IPS-18a (cell line): ENCODE measurements around the gene GHRL.

ENCODE experiments used
- H3K27ac ChIP-seq: one replicate; pipeline ENCODE4 v1.5.1; 2013; ENCODE audit warnings: low read length
- H3K27me3 ChIP-seq: one replicate; pipeline ENCODE4 v1.6.1; 2013; ENCODE audit warnings: mild to moderate bottlenecking, low read length; ENCODE audit not compliant: control insufficient read depth, insufficient read depth
- H3K36me3 ChIP-seq: one replicate; pipeline ENCODE4 v1.6.1; 2013; ENCODE audit warnings: low read depth, low read length; ENCODE audit not compliant: control insufficient read depth
- H3K4me1 ChIP-seq: one replicate; pipeline ENCODE4 v1.6.1; 2013; ENCODE audit warnings: low read depth, low read length; ENCODE audit not compliant: control insufficient read depth
- H3K4me3 ChIP-seq: one replicate; pipeline ENCODE4 v1.5.1; 2013; ENCODE audit warnings: low read length
- H3K9ac ChIP-seq: one replicate; pipeline ENCODE4 v1.6.1; 2013; ENCODE audit warnings: mild to moderate bottlenecking, low read length, moderate library complexity
- H3K9me3 ChIP-seq: one replicate; pipeline ENCODE4 v1.6.1; 2013; ENCODE audit warnings: low read depth, low read length; ENCODE audit not compliant: control insufficient read depth

GHRL gene

GRCh38 chr3:10291641-10292040 is 1.1 kb downstream of the GHRL start:
- Histone ChIP-seq H3K27me3 (no peaks in the 10 kb centered on the region), H3K9me3 (no peaks in the 10 kb centered on the region), H3K4me3 (no peak overlapping the region), H3K4me1 (peaks cover 9% of the 10 kb centered on the region), H3K36me3 (peaks cover 7% of the 10 kb centered on the region), H3K27ac (no peak overlapping the region), H3K9ac (no peak overlapping the region)

DNA sequence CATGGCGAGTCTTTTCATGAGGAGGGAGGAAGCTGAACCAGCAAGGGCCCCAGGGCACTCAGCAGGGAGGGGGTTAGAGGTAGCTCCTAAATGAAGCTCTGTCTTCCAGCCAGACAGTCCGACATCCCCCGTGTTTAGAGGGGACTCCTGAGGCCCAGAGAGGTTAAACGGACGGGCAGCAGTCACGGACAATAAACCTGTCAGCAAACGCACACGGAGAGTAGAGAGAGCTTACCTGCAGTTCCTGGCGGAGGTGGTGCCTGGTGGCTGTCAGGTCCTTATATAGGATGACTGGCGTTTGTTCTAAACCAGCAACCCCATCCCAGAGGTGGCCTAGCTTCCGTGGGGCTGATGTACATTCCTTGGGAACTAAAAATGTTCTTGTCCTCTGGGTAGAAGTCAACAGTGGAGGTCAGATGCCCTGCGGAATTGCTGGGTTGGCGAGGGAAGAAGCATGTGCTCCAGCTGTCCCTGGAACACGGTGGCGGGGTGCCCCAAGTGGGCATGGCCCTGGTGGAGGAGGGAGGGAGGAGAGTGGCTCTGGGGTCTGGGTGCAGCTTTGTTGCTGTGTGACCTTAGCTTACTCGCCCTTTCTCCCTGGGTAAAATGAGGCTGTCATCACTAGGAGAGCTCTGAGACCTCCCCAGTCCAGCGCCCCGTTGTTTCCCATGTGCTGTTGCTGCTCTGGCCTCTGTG is 2.1 kb downstream of the GHRL start:
- Histone ChIP-seq H3K27me3 (no peaks in the 10 kb centered on the region), H3K27ac (no peak overlapping the region), H3K4me3 (no peak overlapping the region), H3K9me3 (no peaks in the 10 kb centered on the region), H3K9ac (no peak overlapping the region), H3K36me3 (peaks cover 7% of the 10 kb centered on the region), H3K4me1 (peaks cover 12% of the 10 kb centered on the region)

DNA sequence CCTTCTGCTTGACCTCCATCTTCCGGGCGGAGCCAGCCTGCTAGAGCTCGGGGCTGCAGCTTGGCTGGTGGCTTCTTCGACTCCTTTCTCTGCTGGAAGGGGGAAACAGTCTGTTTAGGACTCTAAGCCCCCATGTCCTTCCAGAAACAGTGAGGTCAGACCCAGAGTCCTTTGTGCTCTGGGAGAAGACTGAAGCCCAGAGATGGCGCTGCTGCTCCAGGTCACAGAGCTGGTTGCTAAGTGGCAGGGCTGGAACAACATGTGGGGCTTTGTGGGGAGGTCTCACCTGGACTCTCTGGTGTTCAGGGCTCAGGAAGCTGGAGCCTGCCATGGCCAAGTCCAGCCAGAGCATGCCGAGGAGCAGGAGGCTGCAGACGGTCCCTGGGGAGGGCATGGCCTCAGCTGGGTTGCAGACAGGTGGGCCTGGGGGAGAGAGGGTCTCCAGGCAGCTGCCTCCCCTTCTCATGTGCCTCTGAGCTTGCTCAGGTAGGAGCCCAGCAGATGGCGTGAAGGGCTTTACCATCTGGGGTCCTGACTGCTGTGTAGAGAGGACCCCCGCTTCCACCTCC is 2.9 kb downstream of the GHRL start:
- Histone ChIP-seq H3K9ac (no peak overlapping the region), H3K9me3 (no peaks in the 10 kb centered on the region), H3K4me1 (peaks cover 12% of the 10 kb centered on the region), H3K36me3 (peaks cover 7% of the 10 kb centered on the region), H3K4me3 (no peak overlapping the region), H3K27ac (no peak overlapping the region), H3K27me3 (no peaks in the 10 kb centered on the region)

DNA sequence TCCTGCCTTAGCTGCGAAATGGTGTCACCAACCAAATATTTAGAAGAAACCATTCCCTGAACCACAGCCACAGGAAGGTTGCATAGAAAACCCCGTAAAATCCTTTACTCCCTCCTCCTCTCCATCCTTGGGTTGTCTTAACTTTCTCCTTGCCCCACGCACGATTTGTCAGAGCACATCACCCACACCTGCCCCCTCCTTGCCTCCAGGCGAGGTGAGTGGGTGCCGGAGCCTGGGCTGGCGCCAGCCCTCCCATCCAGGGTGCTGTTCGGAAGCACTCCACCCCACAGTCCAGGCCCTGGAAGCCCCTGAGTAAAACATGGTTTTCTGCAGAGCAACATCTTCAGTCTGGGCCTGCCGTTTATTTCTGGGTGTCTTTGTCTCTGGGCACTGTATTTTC is 3.7 kb downstream of the GHRL start:
- Histone ChIP-seq H3K27ac (no peak overlapping the region), H3K9ac (no peak overlapping the region), H3K4me3 (no peak overlapping the region), H3K36me3 (peaks cover 7% of the 10 kb centered on the region), H3K27me3 (no peaks in the 10 kb centered on the region), H3K4me1 (peaks cover 12% of the 10 kb centered on the region), H3K9me3 (no peaks in the 10 kb centered on the region)

GRCh38 chr3:10288575-10288960 is 4.2 kb downstream of the GHRL start:
- Histone ChIP-seq H3K9ac (no peak overlapping the region), H3K4me3 (no peak overlapping the region), H3K27ac (no peak overlapping the region), H3K9me3 (no peaks in the 10 kb centered on the region), H3K27me3 (no peaks in the 10 kb centered on the region), H3K36me3 (peaks cover 9% of the 10 kb centered on the region), H3K4me1 (peaks cover 12% of the 10 kb centered on the region)

GRCh38 chr3:10287936-10288574 is 4.7 kb downstream of the GHRL start:
- Histone ChIP-seq H3K9me3 (no peaks in the 10 kb centered on the region), H3K9ac (no peak overlapping the region), H3K4me1 (peaks cover 12% of the 10 kb centered on the region), H3K4me3 (no peak overlapping the region), H3K27me3 (no peaks in the 10 kb centered on the region), H3K36me3 (peaks cover 14% of the 10 kb centered on the region), H3K27ac (no peak overlapping the region)

GRCh38 chr3:10286596-10287295 is 6.0 kb downstream of the GHRL start:
- H3K4me1 ChIP-seq: peaks cover 12% of the 10 kb centered on the region

DNA sequence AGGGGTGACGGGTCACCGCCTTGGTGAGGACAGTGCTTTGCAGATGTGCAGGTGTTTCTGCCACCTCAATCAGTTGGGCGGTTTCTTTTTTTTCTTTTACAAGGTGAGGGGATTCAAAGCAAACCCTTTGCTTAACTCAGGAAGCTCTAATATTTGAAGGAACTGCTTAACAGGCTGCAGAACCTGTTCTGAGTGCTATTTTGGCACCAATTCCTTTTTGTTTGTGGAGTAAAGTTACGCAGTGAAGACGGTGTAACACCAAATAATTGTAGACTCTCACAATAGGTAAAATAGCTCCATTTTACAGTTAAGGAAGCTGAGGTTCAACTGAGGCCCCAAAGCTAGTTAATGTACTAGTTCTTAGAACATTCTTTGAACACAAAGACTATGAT is 6.6 kb downstream of the GHRL start:
- Histone ChIP-seq H3K4me1 (peaks cover 12% of the 10 kb centered on the region), H3K27ac (no peak overlapping the region), H3K27me3 (no peaks in the 10 kb centered on the region), H3K9ac (no peak overlapping the region), H3K36me3 (peaks cover 16% of the 10 kb centered on the region), H3K4me3 (no peak overlapping the region), H3K9me3 (no peaks in the 10 kb centered on the region)

More at GRCh38 chr3:10286596-10287295, 6.0 kb downstream of the GHRL start:
- H3K4me3 ChIP-seq: no peak overlapping the region
- H3K27ac ChIP-seq: peak overlapping the region; percentile 46
- no peaks in the 10 kb centered on the region for H3K9me3 ChIP-seq
- H3K36me3 ChIP-seq: peaks cover 16% of the 10 kb centered on the region
- peak overlapping the region; percentile 4 for H3K9ac ChIP-seq
- no peaks in the 10 kb centered on the region for H3K27me3 ChIP-seq

GRCh38 chr3:10285272-10286132 is 7.2 kb downstream of the GHRL start:
- Histone ChIP-seq H3K9me3 (no peaks in the 10 kb centered on the region), H3K4me1 (peaks cover 12% of the 10 kb centered on the region), H3K4me3 (no peak overlapping the region), H3K9ac (no peak overlapping the region), H3K36me3 (peaks cover 21% of the 10 kb centered on the region), H3K27ac (no peak overlapping the region), H3K27me3 (no peaks in the 10 kb centered on the region)

- no peaks in the 10 kb centered on the region for H3K27me3 ChIP-seq
- peaks cover 31% of the 10 kb centered on the region for H3K36me3 ChIP-seq
- H3K9ac ChIP-seq: no peak overlapping the region
- peaks cover 12% of the 10 kb centered on the region for H3K4me1 ChIP-seq
- no peak overlapping the region for H3K27ac ChIP-seq
- no peak overlapping the region for H3K4me3 ChIP-seq
- H3K9me3 ChIP-seq: no peaks in the 10 kb centered on the region
Measured at GRCh38 chr3:10284496-10284895, 8.3 kb downstream of the GHRL start.

DNA sequence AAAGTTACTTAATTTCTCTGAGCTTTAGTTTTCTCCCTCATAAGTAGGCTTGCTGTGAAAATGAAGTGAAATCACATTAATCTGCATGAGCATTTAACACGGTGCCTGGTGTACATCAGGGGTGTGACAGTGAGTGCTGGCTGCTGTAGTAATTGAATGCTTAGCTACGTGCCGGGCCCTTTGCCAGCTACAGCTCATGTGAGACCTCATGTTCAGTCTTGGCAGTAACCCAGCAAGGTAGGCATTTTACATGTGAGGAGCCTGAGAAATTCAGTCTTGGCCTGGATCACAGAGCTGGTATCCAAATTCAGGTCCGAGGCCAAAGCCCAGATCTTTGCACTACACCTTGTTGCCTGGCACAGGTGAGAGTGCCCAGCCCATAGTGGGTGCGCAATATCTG is 9.1 kb downstream of the GHRL start:
- H3K4me1 ChIP-seq: peaks cover 12% of the 10 kb centered on the region
- H3K9me3 ChIP-seq: no peaks in the 10 kb centered on the region
- no peak overlapping the region for H3K9ac ChIP-seq
- no peak overlapping the region for H3K4me3 ChIP-seq
- H3K27me3 ChIP-seq: no peaks in the 10 kb centered on the region
- peaks cover 36% of the 10 kb centered on the region for H3K36me3 ChIP-seq
- no peak overlapping the region for H3K27ac ChIP-seq
